Ishikawa (cell line): ENCODE results near the gene CEP164.

Experiments used
- CEBPB ChIP-seq: IDR thresholded peaks from 2 replicates; pipeline ENCODE4 v1.6.1; 2012
- CREB1 ChIP-seq: IDR thresholded peaks from 2 replicates; pipeline ENCODE4 v1.6.1; 2012; ENCODE audit warnings: low read depth
- EGR1 ChIP-seq: IDR thresholded peaks from 2 replicates; pipeline ENCODE4 v1.6.1; 2012
- EP300 ChIP-seq: IDR thresholded peaks from 2 replicates; pipeline ENCODE4 v1.6.1; 2012; ENCODE audit warnings: borderline replicate concordance
- FOXM1 ChIP-seq: IDR thresholded peaks from 2 replicates; pipeline ENCODE4 v1.6.1; 2012; ENCODE audit warnings: low read depth, borderline replicate concordance
- MAX ChIP-seq: IDR thresholded peaks from 2 replicates; pipeline ENCODE4 v1.6.1; 2012
- NFIC ChIP-seq: IDR thresholded peaks from 2 replicates; pipeline ENCODE4 v1.6.1; 2012
- RAD21 ChIP-seq: IDR thresholded peaks from 2 replicates; pipeline ENCODE4 v1.6.1; 2012; ENCODE audit warnings: low read depth
- REST ChIP-seq: IDR thresholded peaks from 2 replicates; pipeline ENCODE4 v1.6.1; 2012; ENCODE audit warnings: low read depth, mild to moderate bottlenecking
- TAF1 ChIP-seq: IDR thresholded peaks from 2 replicates; pipeline ENCODE4 v1.6.1; 2012; ENCODE audit warnings: low read depth, mild to moderate bottlenecking
- TCF12 ChIP-seq: IDR thresholded peaks from 2 replicates; pipeline ENCODE4 v1.6.1; 2012; ENCODE audit warnings: low read depth
- TEAD4 ChIP-seq: IDR thresholded peaks from 2 replicates; pipeline ENCODE4 v1.6.1; 2012
- USF1 ChIP-seq: IDR thresholded peaks from 2 replicates; pipeline ENCODE4 v1.6.1; 2012
- YY1 ChIP-seq: IDR thresholded peaks from 2 replicates; pipeline ENCODE4 v1.6.1; 2012; ENCODE audit warnings: low read depth
- ZBTB7A ChIP-seq: IDR thresholded peaks from 2 replicates; pipeline ENCODE4 v1.6.1; 2012; ENCODE audit warnings: low read depth

The CEP164 gene

DNA sequence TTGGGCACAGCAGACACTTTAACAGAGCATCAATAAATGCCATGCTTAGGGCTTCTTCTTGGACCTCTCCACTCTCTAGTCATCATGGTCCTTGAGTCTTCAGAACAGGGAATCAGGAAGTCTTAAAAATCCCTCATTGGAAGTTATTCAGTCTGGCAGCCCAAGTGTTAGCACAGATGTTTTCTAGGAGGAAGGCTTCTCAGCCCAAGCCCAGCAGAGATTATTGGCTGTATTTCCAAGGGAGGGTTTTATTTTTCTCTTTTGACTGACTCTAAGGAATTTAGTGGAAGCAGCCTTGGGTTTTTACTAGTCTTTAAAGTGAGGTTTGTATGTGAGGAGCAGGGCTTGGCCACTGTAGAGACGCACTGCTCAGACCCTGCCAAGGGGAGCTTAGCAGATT lies 41.9 kb downstream of the CEP164 start:
- TF ChIP-seq CEBPB (no peak), FOXM1 (no peak), NFIC (no peak), REST (no peak), EP300 (no peak), ZBTB7A (no peak), MAX (no peak), CREB1 (no peak), RAD21 (no peak), EGR1 (no peak), TAF1 (no peak), USF1 (no peak), TCF12 (no peak), YY1 (no peak), TEAD4 (no peak)

- TF ChIP-seq MAX (no peak), CREB1 (no peak)
These were observed 43.8 kb downstream of the CEP164 start for GRCh38 chr11:117371453-117371852.

- no peak for TF ChIP-seq MAX
- TF ChIP-seq CREB1 = no peak
- no peak for TF ChIP-seq USF1
- TF ChIP-seq FOXM1 = no peak
- TF ChIP-seq EGR1 = no peak
- no peak for TF ChIP-seq TEAD4
- TF ChIP-seq TCF12 = no peak
- TF ChIP-seq YY1 = no peak
- TF ChIP-seq RAD21 = no peak
- no peak for TF ChIP-seq REST
- TF ChIP-seq ZBTB7A = no peak
- TF ChIP-seq TAF1 = no peak
- no peak for TF ChIP-seq CEBPB
- TF ChIP-seq EP300 = no peak
- TF ChIP-seq NFIC = no peak
These were observed 46.8 kb downstream of the CEP164 start for GRCh38 chr11:117374316-117375055.

- no peak for TF ChIP-seq TCF12
- TF ChIP-seq REST = no peak
- TF ChIP-seq FOXM1 = no peak
- no peak for TF ChIP-seq USF1
- no peak for TF ChIP-seq NFIC
- no peak for TF ChIP-seq MAX
- TF ChIP-seq YY1 = no peak
- no peak for TF ChIP-seq ZBTB7A
- no peak for TF ChIP-seq TEAD4
- TF ChIP-seq CEBPB = no peak
- no peak for TF ChIP-seq TAF1
- no peak for TF ChIP-seq RAD21
- no peak for TF ChIP-seq EGR1
- TF ChIP-seq EP300 = no peak
- no peak for TF ChIP-seq CREB1
These were observed 48.3 kb downstream of the CEP164 start for GRCh38 chr11:117375960-117376359.
